ENCODE results near the gene PIGT.

DNA sequence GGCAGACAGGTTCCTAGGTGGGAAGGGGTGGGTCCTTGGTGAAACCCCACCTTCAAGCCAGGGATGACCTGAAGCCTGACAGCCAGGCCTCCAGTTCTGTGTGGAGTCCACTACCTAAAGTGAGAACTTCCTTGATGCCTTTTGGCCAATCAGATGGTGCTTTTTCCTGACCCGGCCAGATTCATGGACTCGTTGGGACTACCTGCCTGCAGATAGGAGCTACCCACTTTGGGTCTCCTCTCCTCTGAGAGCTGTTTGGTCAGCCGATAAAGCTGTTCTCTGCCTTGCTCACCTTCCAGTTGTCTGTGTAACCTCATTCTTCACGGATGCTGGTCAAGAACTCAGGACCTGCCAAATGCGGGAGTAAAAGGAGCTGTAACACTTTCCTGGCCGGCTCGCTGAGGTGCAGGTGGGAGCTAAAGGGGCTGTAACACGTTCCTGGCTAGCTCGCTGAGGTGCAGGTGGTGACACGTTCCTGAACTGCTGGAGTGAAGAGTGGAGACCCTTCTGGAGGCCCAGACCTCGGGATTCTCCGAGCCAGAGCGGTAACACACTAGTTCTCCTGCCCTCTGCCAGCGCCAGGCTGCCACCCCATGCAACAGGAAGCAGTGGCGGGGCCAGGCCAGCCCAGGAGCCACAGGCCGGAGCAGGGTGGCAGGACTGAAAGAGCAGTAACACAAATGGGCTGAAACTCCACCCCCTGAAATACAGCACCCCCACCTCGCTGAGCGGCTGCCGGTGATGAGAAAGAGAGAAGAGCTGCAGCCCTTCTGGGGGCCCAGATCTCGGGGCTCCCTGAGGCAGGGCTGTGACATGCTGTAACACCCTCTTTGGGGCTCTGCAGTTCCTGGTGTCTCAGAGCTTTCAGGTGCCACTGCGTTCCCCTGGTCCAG lies 21.5 kb upstream of the PIGT start:
- TF ChIP-seq YY1 (IDR thresholded peaks at IDR 0.05; ENCODE audit: insufficient read depth, insufficient replicate concordance, low read depth, low read length), result no peak
- TF ChIP-seq SRF (IDR thresholded peaks at IDR 0.05; ENCODE audit: low read depth, low read length), result no peak
- no peak for TF ChIP-seq RARG (CRISPR knock-in tag; IDR thresholded peaks at IDR 0.05; ENCODE audit: low read depth)
- TF ChIP-seq KMT2B (CRISPR knock-in tag; IDR thresholded peaks at IDR 0.05), result no peak
- TF ChIP-seq, protein P1, sequence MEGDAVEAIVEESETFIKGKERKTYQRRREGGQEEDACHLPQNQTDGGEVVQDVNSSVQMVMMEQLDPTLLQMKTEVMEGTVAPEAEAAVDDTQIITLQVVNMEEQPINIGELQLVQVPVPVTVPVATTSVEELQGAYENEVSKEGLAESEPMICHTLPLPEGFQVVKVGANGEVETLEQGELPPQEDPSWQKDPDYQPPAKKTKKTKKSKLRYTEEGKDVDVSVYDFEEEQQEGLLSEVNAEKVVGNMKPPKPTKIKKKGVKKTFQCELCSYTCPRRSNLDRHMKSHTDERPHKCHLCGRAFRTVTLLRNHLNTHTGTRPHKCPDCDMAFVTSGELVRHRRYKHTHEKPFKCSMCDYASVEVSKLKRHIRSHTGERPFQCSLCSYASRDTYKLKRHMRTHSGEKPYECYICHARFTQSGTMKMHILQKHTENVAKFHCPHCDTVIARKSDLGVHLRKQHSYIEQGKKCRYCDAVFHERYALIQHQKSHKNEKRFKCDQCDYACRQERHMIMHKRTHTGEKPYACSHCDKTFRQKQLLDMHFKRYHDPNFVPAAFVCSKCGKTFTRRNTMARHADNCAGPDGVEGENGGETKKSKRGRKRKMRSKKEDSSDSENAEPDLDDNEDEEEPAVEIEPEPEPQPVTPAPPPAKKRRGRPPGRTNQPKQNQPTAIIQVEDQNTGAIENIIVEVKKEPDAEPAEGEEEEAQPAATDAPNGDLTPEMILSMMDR (CRISPR knock-in tag; IDR thresholded peaks at IDR 0.05), result no peak
- no peak for TF ChIP-seq ZNF343 (CRISPR knock-in tag; IDR thresholded peaks at IDR 0.05)
- TF ChIP-seq KAT7 (CRISPR knock-in tag; IDR thresholded peaks at IDR 0.05; ENCODE audit: borderline replicate concordance), result no peak
- no peak for TF ChIP-seq ZNF256 (CRISPR knock-in tag; conservative IDR thresholded peaks at IDR 0.05)
- no peak for TF ChIP-seq CHD2 (IDR thresholded peaks at IDR 0.05; ENCODE audit: low read depth, low read length)
- TF ChIP-seq CEBPB (IDR thresholded peaks at IDR 0.05; ENCODE audit: borderline replicate concordance, low read depth, low read length), result no peak
- no peak for TF ChIP-seq HCFC1 (IDR thresholded peaks at IDR 0.05; ENCODE audit: low read depth, low read length)

Measured in HepG2 (cell line).